Ramos (cell line): ENCODE data around the gene EEFSEC.

ENCODE experiments used
- in situ Hi-C: fragments of 300-500 bp; cut with MboI; formaldehyde crosslinking; loops from one replicate; pipeline ENCODE4 v1.14.3; 2022; ENCODE audit warnings: low sequenced_read_pairs; ENCODE audit not compliant: unreplicated experiment

EEFSEC gene

DNA sequence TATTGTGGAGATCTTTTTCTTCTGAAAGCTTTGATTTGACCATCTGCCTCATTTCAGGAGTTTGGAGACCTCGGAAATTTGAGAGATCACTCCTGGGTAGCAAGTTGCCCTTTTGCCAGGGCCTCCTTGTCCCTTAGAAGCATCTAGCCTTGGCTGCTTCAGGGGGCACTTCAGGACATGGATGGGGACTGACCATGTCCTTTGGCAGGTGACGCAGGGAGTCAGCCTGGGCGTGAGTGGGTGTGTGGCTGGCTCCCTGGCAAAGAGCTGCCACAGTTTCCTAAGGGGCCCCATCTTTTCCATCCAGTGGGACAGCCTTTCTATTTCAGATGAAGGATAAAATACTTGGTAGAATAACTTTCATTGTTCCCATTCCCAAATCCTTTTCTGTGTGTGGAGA lies 27.6 kb downstream of the EEFSEC start:
- in situ Hi-C loops = no loop called here

GRCh38 chr3:128182656-128183055 lies 29.4 kb downstream of the EEFSEC start:
- in situ Hi-C loops = no loop called here

- in situ Hi-C loops = no loop called here
Observed at GRCh38 chr3:128185630-128186447, 32.6 kb downstream of the EEFSEC start.

- in situ Hi-C loops = no loop called here
Observed at GRCh38 chr3:128187495-128187894, 34.2 kb downstream of the EEFSEC start.

GRCh38 chr3:128188326-128188725 lies 35.0 kb downstream of the EEFSEC start:
- in situ Hi-C loops = no loop called here

DNA sequence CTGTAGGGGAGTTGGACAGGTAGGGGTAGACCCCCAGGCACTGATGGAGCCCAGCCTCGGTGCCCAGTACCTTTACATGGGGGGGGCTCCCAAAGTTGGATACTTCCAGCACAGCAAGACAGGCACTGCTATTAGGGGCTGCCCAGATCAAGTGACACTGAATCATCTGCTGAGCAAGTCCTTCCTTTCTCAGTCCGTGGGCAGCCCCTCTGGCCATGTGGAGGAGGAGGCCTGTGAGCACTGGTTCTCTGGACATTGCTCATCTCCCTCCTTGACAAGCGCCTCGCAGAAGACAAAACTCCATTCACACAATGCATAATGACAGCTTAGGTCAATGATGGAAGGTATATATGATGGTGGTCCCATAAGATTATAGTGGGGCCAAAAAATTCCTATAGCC lies 35.7 kb downstream of the EEFSEC start:
- in situ Hi-C loops = no loop called here

GRCh38 chr3:128190501-128190900 lies 37.2 kb downstream of the EEFSEC start:
- in situ Hi-C loops = no loop called here

DNA sequence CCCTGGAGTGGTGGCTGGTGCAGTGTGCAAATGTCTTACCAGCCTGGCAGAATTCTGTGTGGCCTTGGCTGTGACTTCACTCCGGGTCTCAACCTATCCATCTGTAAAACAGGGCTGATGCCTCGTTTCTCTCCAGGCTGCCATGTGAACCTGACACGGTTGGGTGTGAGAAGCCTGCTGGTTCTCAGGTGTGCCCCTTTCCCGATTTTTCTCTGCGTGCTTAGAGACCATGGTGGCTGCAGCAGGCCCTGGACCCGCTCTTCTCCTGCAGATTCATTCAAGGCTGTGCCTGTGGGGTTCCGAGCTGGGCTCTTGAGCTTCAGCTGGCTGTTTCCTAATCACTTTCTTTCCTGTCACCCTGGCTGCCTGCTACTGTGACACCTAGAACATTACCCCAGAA lies 38.9 kb downstream of the EEFSEC start:
- in situ Hi-C loops = no loop called here

GRCh38 chr3:128193168-128193567 lies 39.9 kb downstream of the EEFSEC start:
- in situ Hi-C loops = no loop called here

DNA sequence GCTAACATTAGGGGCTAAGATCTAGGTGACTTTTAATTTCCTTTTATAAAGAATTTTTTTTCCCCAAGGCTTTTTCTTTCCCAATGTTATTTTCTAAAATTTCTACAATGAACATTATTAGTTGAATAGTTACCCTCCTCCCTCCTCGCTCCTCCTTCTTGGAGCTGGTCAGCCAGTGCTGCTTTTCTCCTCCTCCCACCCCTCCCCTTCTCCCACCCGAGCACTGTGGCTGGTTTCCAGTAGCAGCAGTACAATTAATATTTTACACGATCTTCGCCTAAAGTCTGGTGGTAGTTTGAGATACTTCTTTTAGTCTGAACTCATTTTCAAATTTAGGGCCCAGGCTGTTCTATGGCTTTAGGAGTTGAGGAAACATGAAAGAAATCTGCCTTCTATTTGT lies 41.6 kb downstream of the EEFSEC start:
- in situ Hi-C loops = no loop called here

DNA sequence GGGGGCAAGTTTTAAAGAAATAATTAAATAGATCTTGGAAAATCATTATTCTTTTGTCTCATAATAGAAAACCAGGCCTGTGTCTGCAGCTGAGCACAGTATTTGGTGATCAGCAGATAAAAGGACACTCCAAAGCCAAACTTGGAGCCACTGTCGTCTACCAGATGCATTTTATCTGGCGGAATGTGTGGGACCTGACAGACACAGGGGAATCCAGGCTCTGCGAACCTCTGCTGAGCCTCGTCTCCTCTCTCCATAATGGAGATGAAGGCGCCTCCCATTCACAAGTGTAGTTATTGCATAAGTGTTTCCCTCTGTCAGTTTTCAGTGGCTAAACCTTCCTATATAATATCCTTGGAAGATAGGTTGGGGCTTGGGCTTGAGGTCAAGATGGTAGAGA lies 42.1 kb downstream of the EEFSEC start:
- in situ Hi-C loops = no loop called here

DNA sequence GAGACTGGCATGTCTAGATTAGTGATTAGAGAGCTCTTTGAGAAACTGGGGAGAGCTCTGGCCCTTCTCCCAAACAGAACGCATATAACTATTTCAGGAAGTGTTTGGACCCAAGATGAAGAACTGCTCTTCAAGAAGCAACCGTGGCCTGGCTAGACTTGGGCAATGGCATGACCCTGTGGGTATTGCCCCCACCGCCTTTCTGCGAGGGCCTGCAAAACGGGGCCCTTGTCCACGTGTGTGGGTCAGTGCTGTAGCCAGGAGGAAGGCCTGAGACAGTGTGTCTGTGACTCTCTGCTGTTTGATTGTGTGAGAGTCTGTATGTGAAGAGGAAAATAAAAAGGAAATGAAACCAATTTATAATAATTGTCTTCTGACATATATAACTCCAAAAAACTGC lies 42.5 kb downstream of the EEFSEC start:
- in situ Hi-C loops = no loop called here

- in situ Hi-C loops = no loop called here
Observed at GRCh38 chr3:128196647-128197046, 43.4 kb downstream of the EEFSEC start.

GRCh38 chr3:128197855-128198254 lies 44.6 kb downstream of the EEFSEC start:
- in situ Hi-C loops = no loop called here

DNA sequence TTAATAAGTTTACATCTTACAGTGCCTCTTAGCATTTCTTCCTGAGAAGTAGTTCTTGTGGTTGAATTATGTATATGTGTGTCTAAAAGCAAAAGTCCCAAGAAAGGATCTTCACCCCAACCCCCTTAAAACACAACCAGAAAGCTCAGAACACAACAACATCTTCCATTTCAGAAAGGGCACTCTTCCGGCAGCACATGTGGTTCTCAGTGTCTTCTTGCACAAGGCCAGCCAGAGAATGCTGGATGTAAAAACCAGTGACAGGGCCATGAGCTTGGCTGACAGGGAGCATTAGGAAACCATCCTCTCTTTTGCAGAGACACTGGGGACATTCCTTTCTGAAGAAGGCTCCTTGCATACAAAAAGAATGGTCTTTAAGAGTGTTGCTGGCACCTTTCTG lies 45.0 kb downstream of the EEFSEC start:
- in situ Hi-C loops = no loop called here

DNA sequence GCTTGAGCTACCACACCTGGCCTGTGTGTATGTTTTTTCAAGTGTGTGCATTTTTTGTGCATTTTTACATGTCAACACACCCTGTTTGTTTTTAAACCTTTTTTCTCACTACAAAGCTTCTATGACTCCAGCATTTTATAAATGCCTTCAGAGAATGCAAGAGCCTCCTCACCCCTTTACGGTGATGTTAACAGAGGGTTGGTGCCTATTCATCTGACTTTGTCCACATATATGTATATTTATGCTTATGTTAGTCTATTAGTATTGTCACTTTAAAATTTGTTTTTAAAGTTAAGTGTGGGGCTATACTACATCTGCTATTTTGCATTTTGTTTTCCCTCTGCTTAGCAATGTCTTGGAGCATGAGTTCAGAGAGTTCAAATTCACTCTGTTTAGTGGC lies 45.8 kb downstream of the EEFSEC start:
- in situ Hi-C loops = no loop called here

GRCh38 chr3:128201158-128201755 lies 48.0 kb downstream of the EEFSEC start:
- in situ Hi-C loops = no loop called here

DNA sequence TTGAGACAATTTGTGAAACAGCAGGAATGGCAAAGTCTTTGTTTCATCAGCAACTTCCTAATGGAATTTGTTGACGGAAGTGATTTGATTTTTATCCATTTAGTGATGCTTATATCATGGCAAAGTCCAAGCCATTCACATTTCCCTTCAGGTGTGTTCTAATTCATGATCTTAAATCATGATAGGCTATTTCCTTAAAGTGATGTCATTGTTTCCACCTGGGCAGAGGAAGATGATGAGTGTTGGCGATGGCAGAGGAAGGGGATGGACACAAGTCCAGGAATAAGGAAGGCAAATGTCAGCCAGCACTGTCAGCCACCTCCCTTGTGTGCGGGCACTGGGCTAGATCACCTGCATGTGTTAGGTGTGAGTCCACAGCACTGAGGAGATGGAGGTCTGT lies 49.9 kb downstream of the EEFSEC start:
- in situ Hi-C loops = no loop called here

- in situ Hi-C loops = no loop called here
Observed at GRCh38 chr3:128205558-128206145, 52.4 kb downstream of the EEFSEC start.

- in situ Hi-C loops = no loop called here
Observed at GRCh38 chr3:128207951-128208350, 54.7 kb downstream of the EEFSEC start.

DNA sequence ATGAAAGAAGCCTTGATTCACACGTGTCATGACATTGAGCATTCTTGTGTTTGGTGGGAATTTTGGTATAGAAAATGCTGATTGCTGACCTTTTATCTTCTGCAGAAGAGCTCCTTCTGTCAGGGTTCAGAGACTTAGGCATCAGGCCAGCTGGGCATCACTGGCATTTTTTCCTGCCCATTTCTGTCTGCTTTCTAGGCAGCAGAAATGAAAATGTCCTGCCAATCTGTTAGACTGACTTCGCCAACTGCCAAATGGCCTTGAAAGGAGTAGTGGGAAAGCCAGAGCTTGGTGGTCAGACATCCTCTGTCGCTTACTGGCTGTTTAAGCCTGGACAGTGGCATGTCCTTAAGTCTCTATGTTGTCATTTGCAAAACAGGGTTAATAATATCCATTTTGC lies 57.4 kb downstream of the EEFSEC start:
- in situ Hi-C loops = no loop called here

- in situ Hi-C loops = no loop called here
Observed at GRCh38 chr3:128214056-128214455, 60.8 kb downstream of the EEFSEC start.
